ENCODE results near the gene WDR74. TPM values are rescaled to one million over a fixed set of nuclear protein-coding genes. Genes with fewer than 3 reads are reported as not detected.
"Not testable (repeated sequence)": the region's sequence is repeated elsewhere in the genome, so short reads cannot be mapped to it uniquely, and the experiment has no call there.

WDR74 gene
- total and polyA plus RNA-seq, 2 of the 13 experiments (the other 11 are each of a cell fraction or from before 2014, with no cell fraction given), result 77.0 to 83.3 TPM

- H2AFZ ChIP-seq (ENCODE audit: low read length); CTCF ChIA-PET (ENCODE audit: low intra/inter-chr PET ratio, low total read pairs); in situ Hi-C loops (cut with HindIII; ENCODE audit: extremely low pct_ligation_motif_present, low pct_unique_long_range_greater_than_20kb); H3K36me3 ChIP-seq (replicated peaks in 1 of 2; ENCODE audit: control insufficient read depth in 1 of 2, insufficient read depth in 2 of 2, low read length in 2 of 2); DNase-seq (ENCODE audit: low spot score); H4K20me1 ChIP-seq (ENCODE audit: insufficient read depth, low read length); H3K27me3 ChIP-seq (ENCODE audit: control insufficient read depth in 1 of 2, insufficient read depth in 2 of 2, low read length in 2 of 2); H3K9me3 ChIP-seq (ENCODE audit: low read length); FAIRE-seq; BruUV-seq (replicated peaks); ATAC-seq: not testable (repeated sequence)
- Histone ChIP-seq H3K27ac (ENCODE audit: extremely low read length, insufficient read depth, low read length) (peak overlapping the region; percentile 95), H3K4me3 (replicated peaks in 1 of 3; ENCODE audit: insufficient read depth in 1 of 3, low read depth in 2 of 3, low read length in 3 of 3) (peak overlapping the region; percentile 64 to 76 (median 75); a peak in 5 of 6 replicates), H3K9ac (ENCODE audit: insufficient read depth, low read depth, low read length) (peak overlapping the region; percentile 93), H3K4me2 (ENCODE audit: low read depth, low read length) (peak overlapping the region; percentile 94), H3K79me2 (ENCODE audit: insufficient read depth, low read length) (peaks cover 14% of the 10 kb centered on the region), H3K4me1 (ENCODE audit: insufficient read depth, low read length) (peaks cover 44% of the 10 kb centered on the region)
- 79% methylated on average over 9 of the region's 9 CpGs for WGBS (ENCODE audit: low lambda C conversion rate)
- intact Hi-C loops (cut with micrococcal nuclease; ENCODE audit: unreplicated experiment), result loop anchor here (5.0 kb wide), 1 partner anchor 116 kb away; the partner anchor contains the start of genes HNRNPUL2 and TTC9C
- TF ChIP-seq ZBTB38 (CRISPR knock-in tag; IDR thresholded peaks at IDR 0.05), result peak; percentile 13; the same call in 1 of the 2 replicates
- TF ChIP-seq ZNF556 (CRISPR knock-in tag; IDR thresholded peaks at IDR 0.05; ENCODE audit: borderline replicate concordance), result 0 out of 2 replicates have a peak, but pooled peaks have one; percentile 9
- peak; percentile 60; the same call in 1 of the 2 replicates for TF ChIP-seq ZNF460 (CRISPR knock-in tag; IDR thresholded peaks at IDR 0.05; ENCODE audit: borderline replicate concordance)
- POLR2A ChIA-PET, result interaction anchor here (1.1 to 4.9 kb wide), 5 partner anchors 8 to 89 kb away, joined by 3 to 51 read pairs (median 6); partner anchors contain the start of genes SLC3A2, TAF6L and ZBTB3
Observed at GRCh38 chr11:62842891-62843290, 3.5 kb upstream of the WDR74 start.

- CTCF ChIA-PET (ENCODE audit: low intra/inter-chr PET ratio, low total read pairs), result no interaction called here
- H3K36me3 ChIP-seq (replicated peaks in 1 of 2; ENCODE audit: control insufficient read depth in 1 of 2, insufficient read depth in 2 of 2, low read length in 2 of 2), result 0 out of 5 replicates have a peak, but pooled peaks cover 0 to 5% of the 10 kb centered on the region in 2 experiments
- H3K27me3 ChIP-seq (ENCODE audit: control insufficient read depth in 1 of 2, insufficient read depth in 2 of 2, low read length in 2 of 2), result no peaks in the 10 kb centered on the region; a peak in 1 of 5 replicates
- intact Hi-C loops (cut with micrococcal nuclease; ENCODE audit: unreplicated experiment), result loop anchor here (5.0 kb wide), 1 partner anchor 115 kb away; the partner anchor contains the start of genes HNRNPUL2 and TTC9C
- POLR2A ChIA-PET, result interaction anchor here (1.1 to 4.9 kb wide), 30 partner anchors 9 to 527 kb away, joined by 3 to 362 read pairs (median 16); partner anchors contain the start of genes B3GAT3, HNRNPUL2, MTA2 and NXF1
- DNase-seq (ENCODE audit: low spot score) (no peak), ATAC-seq (peak; percentile 2; the same call in 2 of the 3 replicates), FAIRE-seq (no peak)
- TSS peak; percentile 97 for BruUV-seq (replicated peaks)
- H3K4me3 ChIP-seq (replicated peaks in 1 of 3; ENCODE audit: insufficient read depth in 1 of 3, low read depth in 2 of 3, low read length in 3 of 3), result peak overlapping the region; percentile 64 to 76 (median 75)
- H3K9me3 ChIP-seq (ENCODE audit: low read length), result no peaks in the 10 kb centered on the region
- peak overlapping the region; percentile 95 for H3K27ac ChIP-seq (ENCODE audit: extremely low read length, insufficient read depth, low read length)
- peak overlapping the region; percentile 94 for H3K4me2 ChIP-seq (ENCODE audit: low read depth, low read length)
- 5% methylated on average over 29 of the region's 30 CpGs for WGBS (ENCODE audit: low lambda C conversion rate)
- peaks cover 50% of the 10 kb centered on the region for H3K4me1 ChIP-seq (ENCODE audit: insufficient read depth, low read length)
- no peaks in the 10 kb centered on the region for H4K20me1 ChIP-seq (ENCODE audit: insufficient read depth, low read length)
- in situ Hi-C loops (cut with HindIII; ENCODE audit: extremely low pct_ligation_motif_present, low pct_unique_long_range_greater_than_20kb), result no loop called here
- H3K9ac ChIP-seq (ENCODE audit: insufficient read depth, low read depth, low read length), result peak overlapping the region; percentile 93
- peaks cover 20% of the 10 kb centered on the region for H3K79me2 ChIP-seq (ENCODE audit: insufficient read depth, low read length)
- no peak overlapping the region for H2AFZ ChIP-seq (ENCODE audit: low read length)
- no peak for TF ChIP-seq RARG (CRISPR knock-in tag; IDR thresholded peaks at IDR 0.05; ENCODE audit: low read depth)
- no peak for TF ChIP-seq ZNF713 (CRISPR knock-in tag; IDR thresholded peaks at IDR 0.05)
- no peak for TF ChIP-seq ZSCAN9 (CRISPR knock-in tag; IDR thresholded peaks at IDR 0.05; ENCODE audit: borderline replicate concordance)
- no peak for TF ChIP-seq ARNT (IDR thresholded peaks at IDR 0.05)
- TF ChIP-seq TCF7L2 (IDR thresholded peaks at IDR 0.05; ENCODE audit: low read depth, low read length), result no peak
- TF ChIP-seq ZNF513 (CRISPR knock-in tag; conservative IDR thresholded peaks at IDR 0.05), result no peak
- TF ChIP-seq SIN3A (IDR thresholded peaks at IDR 0.05; ENCODE audit: borderline replicate concordance, low read depth, low read length), result 0 out of 2 replicates have a peak, but pooled peaks have one; percentile 28
- peak; percentile 73; the same call in 1 of the 2 replicates for TF ChIP-seq ZC3H4 (CRISPR knock-in tag; IDR thresholded peaks at IDR 0.05; ENCODE audit: borderline replicate concordance)
- no peak for TF ChIP-seq SSRP1 (CRISPR knock-in tag; IDR thresholded peaks at IDR 0.05)
- TF ChIP-seq ZNF180 (CRISPR knock-in tag; IDR thresholded peaks at IDR 0.05; ENCODE audit: borderline replicate concordance, low read depth), result no peak
- TF ChIP-seq TFDP1 (CRISPR knock-in tag; IDR thresholded peaks at IDR 0.05; ENCODE audit: borderline replicate concordance), result 0 out of 2 replicates have a peak, but pooled peaks have one; percentile 3
- TF ChIP-seq ELF4 (CRISPR knock-in tag; IDR thresholded peaks at IDR 0.05; ENCODE audit: borderline replicate concordance), result 0 out of 2 replicates have a peak, but pooled peaks have one; percentile 77
Observed at GRCh38 chr11:62842171-62842741, 2.9 kb upstream of the WDR74 start.

Data from HepG2 (cell line).